BLaER1 (cell line): ENCODE results near the gene AGPAT4.

ENCODE experiments used
- H3K27ac ChIP-seq: shearing (Covaris generic); formaldehyde crosslinking; 2 replicates; pipeline ENCODE4 v1.8.1; 2022
- H3K27me3 ChIP-seq: shearing (Covaris generic); formaldehyde crosslinking; 2 replicates; pipeline ENCODE4 v1.8.1; 2022
- H3K36me3 ChIP-seq: shearing (Covaris generic); formaldehyde crosslinking; 2 replicates; pipeline ENCODE4 v1.8.1; 2022
- H3K4me1 ChIP-seq: shearing (Covaris generic); formaldehyde crosslinking; 2 replicates; pipeline ENCODE4 v1.8.1; 2022
- H3K4me2 ChIP-seq: shearing (Covaris generic); formaldehyde crosslinking; 2 replicates; pipeline ENCODE4 v1.8.1; 2022
- H3K4me3 ChIP-seq: shearing (Covaris generic); formaldehyde crosslinking; 2 replicates; pipeline ENCODE4 v1.8.1; 2022
- H3K9ac ChIP-seq: shearing (Covaris generic); formaldehyde crosslinking; 2 replicates; pipeline ENCODE4 v1.8.1; 2022
- H3K9me3 ChIP-seq: shearing (Covaris generic); formaldehyde crosslinking; 2 replicates; pipeline ENCODE4 v1.8.1; 2022
- H4K20me1 ChIP-seq: shearing (Covaris generic); formaldehyde crosslinking; 2 replicates; pipeline ENCODE4 v1.8.1; 2022
- Cebpa-rat ChIP-seq: shearing (Covaris generic); IDR thresholded peaks from 2 replicates; pipeline ENCODE4 v1.8.1; 2022

Gene AGPAT4

DNA sequence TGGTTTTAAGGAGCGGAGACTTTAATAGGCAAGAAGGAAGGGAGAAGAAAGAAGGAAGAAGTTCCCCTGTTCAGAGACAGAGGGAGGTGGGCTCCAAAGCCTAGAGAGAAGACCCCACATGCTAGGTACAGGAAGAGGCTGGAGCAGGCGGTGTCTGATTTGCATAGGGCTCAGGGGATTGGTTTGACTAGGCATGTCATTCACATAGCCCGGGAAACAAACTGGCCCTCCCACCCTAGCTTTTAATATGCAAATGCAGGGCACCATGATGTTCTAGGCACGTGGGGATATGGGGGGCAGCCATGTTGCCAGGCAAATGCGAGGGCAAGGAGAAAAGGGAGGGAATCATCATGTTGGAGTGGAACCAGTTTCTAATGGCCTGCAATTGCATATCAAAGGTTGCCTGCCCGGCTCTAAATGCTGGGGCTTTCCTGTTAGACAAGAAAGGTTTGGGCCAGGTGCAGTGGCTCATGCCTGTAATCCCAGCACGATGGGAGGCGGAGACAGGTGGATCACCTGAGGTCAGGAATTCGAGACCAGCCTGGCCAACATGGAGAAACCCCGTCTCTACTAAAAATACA is 34.3 kb upstream of the AGPAT4 start:
- no peaks in the 10 kb centered on the region for H3K27me3 ChIP-seq
- H3K27ac ChIP-seq = no peak overlapping the region
- no peak for TF ChIP-seq Cebpa-rat
- H3K9me3 ChIP-seq = no peaks in the 10 kb centered on the region
- H3K4me2 ChIP-seq = no peak overlapping the region
- no peak overlapping the region for H3K4me3 ChIP-seq
- no peak overlapping the region for H3K9ac ChIP-seq
- H3K36me3 ChIP-seq = no peaks in the 10 kb centered on the region
- H4K20me1 ChIP-seq = no peaks in the 10 kb centered on the region
- no peaks in the 10 kb centered on the region for H3K4me1 ChIP-seq

DNA sequence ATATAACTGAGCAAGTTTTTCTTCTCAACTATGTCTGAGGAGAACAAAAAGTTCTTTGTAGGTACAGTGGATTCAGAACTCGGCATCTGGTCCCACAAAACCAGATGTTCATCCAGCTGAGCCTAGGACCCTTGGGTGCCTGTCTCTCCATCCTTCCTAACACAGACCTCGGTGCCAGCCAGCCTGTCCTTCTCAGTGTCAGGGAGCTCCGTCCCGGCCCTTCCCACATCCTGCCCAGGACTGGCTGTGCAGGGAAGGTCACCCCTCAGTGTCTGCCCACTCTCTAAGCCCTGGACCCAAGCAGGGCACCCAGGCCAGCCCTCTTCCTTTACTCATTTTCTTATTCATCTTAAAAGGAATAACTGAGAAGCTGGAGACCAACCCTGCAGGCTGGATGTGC is 32.0 kb upstream of the AGPAT4 start:
- no peak for TF ChIP-seq Cebpa-rat
- no peaks in the 10 kb centered on the region for H4K20me1 ChIP-seq
- H3K4me1 ChIP-seq = no peaks in the 10 kb centered on the region
- no peaks in the 10 kb centered on the region for H3K27me3 ChIP-seq
- H3K27ac ChIP-seq = no peak overlapping the region
- no peak overlapping the region for H3K9ac ChIP-seq
- H3K4me2 ChIP-seq = no peak overlapping the region
- no peaks in the 10 kb centered on the region for H3K36me3 ChIP-seq
- no peaks in the 10 kb centered on the region for H3K9me3 ChIP-seq
- H3K4me3 ChIP-seq = no peak overlapping the region

DNA sequence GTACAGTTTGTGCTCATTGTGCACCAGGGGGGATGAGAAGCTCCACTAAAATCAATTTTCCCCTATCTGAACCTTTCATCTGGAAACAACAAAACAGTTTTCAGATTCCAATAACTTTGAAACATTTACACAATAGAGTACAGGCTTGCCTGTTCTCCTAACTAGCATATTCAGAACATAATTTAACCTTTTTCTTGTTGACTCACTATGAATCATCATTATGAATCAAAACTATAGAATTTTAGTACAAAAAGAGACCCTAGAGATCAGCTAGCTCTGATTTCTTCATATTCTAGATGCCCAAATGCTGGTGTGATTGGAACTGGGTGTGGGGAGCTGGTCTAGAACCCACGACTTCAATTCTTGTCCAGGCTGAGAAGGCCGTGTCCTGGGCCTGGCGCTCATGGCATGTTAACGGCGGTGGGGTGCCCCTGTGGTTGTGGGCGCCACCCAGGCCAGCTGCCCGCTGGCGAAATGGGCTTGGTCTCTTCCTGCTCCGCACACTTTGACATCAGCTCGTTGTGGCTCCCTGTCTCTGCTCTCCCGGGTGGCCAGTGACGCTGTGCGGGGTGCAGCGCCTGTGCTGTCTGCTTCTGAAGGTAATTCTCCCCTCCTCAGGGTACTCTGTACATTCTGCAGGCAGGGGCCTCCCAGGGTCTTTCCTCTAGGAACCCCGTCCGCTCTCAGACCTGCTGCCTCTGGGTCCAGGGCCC is 29.9 kb upstream of the AGPAT4 start:
- no peak overlapping the region for H3K4me2 ChIP-seq
- TF ChIP-seq Cebpa-rat = no peak

DNA sequence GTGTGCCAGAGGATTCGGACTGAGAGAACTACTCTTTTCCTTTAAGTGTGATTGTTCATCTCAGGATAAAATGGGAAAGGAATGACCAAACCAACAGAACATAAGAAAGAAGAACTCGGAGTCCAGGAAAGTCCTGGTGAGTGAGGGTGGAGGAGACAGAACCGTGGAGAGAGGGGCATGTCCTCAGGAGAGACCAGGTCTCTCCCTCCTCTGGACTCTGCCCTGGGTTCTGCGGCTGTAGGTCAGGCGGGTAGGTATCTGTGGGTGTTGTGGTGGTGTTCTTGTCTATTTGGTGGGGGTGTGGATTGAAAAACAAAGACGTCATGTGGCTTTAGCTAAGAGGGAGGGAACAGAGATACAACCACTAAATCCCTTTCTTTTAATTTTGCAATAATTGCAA is 29.1 kb upstream of the AGPAT4 start:
- Histone ChIP-seq H3K4me2 (no peak overlapping the region), H3K4me1 (no peaks in the 10 kb centered on the region), H3K4me3 (no peak overlapping the region), H4K20me1 (no peaks in the 10 kb centered on the region), H3K27me3 (no peaks in the 10 kb centered on the region), H3K27ac (no peak overlapping the region), H3K9ac (no peak overlapping the region), H3K9me3 (peaks cover 13% of the 10 kb centered on the region), H3K36me3 (no peaks in the 10 kb centered on the region)
- no peak for TF ChIP-seq Cebpa-rat

More for the DNA sequence above, 29.9 kb upstream of the AGPAT4 start:
- no peak overlapping the region for H3K27ac ChIP-seq
- H3K9ac ChIP-seq = no peak overlapping the region
- peaks cover 6% of the 10 kb centered on the region for H3K9me3 ChIP-seq
- H3K4me1 ChIP-seq = no peaks in the 10 kb centered on the region
- no peaks in the 10 kb centered on the region for H4K20me1 ChIP-seq
- no peaks in the 10 kb centered on the region for H3K36me3 ChIP-seq
- H3K4me3 ChIP-seq = no peak overlapping the region
- H3K27me3 ChIP-seq = no peaks in the 10 kb centered on the region

DNA sequence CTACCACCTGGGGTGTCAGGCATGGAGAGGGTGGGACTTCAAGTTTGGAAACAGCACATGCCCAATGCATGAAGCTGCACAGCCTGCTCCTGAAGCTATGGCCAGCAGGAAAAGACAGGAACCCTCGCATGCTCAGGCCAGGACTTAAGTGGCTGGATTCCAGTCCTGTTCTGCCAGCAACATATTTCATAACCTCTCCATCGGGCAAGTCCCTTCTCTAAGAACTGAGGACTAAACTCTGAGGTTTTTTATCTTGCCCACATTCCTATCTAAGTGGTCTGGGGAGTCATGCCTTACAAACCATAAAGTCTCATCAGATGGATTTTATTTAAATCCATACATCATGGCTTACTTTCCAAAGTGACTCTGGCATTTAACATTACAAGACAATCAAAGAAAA is 27.5 kb upstream of the AGPAT4 start:
- Histone ChIP-seq H4K20me1 (no peaks in the 10 kb centered on the region), H3K27ac (no peak overlapping the region), H3K36me3 (no peaks in the 10 kb centered on the region)

DNA sequence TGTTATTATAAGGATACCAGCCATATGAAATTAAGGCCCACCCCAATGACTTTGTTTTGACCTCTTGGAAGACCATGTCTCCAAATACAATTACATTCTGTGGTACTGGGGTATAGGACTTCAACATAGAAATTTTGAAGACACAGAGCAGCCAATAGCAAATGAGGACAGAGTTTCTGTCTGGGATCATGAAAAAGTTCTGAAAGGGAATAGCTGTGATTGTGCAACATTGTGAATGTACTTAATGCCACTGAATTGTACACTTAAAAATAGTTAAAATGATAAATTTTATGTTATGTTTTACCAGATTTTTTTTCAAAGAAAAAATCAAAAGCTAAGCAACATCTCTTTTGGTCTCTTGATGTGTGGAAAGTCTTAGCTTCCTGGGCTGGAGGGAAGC is 27.0 kb upstream of the AGPAT4 start:
- no peaks in the 10 kb centered on the region for H3K36me3 ChIP-seq
- H3K9me3 ChIP-seq = peaks cover 22% of the 10 kb centered on the region
- H3K27me3 ChIP-seq = no peaks in the 10 kb centered on the region
- no peak overlapping the region for H3K9ac ChIP-seq
- H3K4me1 ChIP-seq = no peaks in the 10 kb centered on the region
- H4K20me1 ChIP-seq = no peaks in the 10 kb centered on the region
- no peak for TF ChIP-seq Cebpa-rat
- H3K4me3 ChIP-seq = no peak overlapping the region
- H3K4me2 ChIP-seq = no peak overlapping the region
- no peak overlapping the region for H3K27ac ChIP-seq

More for the DNA sequence above, 27.5 kb upstream of the AGPAT4 start:
- Histone ChIP-seq H3K4me3 (no peak overlapping the region), H3K4me2 (no peak overlapping the region), H3K9ac (no peak overlapping the region), H3K9me3 (peaks cover 17% of the 10 kb centered on the region), H3K27me3 (no peaks in the 10 kb centered on the region), H3K4me1 (no peaks in the 10 kb centered on the region)
- no peak for TF ChIP-seq Cebpa-rat

DNA sequence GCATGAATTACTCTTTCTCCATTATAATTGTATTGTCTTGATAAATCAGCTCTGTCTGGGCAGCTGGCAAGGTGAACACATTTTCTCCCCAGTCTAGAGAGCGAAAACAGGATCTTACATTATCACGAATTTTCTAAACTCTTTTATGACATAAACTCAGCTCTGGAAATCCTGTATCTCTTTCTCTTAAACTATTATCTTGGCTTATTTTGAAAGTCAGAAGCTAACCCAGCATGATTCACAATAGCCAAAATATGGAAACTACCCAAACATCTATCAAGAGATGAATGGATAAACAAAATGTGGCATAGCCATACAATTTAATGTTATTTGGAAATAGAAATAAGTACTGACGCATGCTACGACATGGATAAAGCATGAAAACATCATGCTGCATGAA is 25.9 kb upstream of the AGPAT4 start:
- TF ChIP-seq Cebpa-rat = no peak
- Histone ChIP-seq H3K27ac (no peak overlapping the region), H3K9ac (no peak overlapping the region), H3K9me3 (peaks cover 27% of the 10 kb centered on the region), H4K20me1 (no peaks in the 10 kb centered on the region), H3K36me3 (no peaks in the 10 kb centered on the region), H3K4me3 (no peak overlapping the region), H3K4me1 (no peaks in the 10 kb centered on the region), H3K27me3 (no peaks in the 10 kb centered on the region), H3K4me2 (no peak overlapping the region)

DNA sequence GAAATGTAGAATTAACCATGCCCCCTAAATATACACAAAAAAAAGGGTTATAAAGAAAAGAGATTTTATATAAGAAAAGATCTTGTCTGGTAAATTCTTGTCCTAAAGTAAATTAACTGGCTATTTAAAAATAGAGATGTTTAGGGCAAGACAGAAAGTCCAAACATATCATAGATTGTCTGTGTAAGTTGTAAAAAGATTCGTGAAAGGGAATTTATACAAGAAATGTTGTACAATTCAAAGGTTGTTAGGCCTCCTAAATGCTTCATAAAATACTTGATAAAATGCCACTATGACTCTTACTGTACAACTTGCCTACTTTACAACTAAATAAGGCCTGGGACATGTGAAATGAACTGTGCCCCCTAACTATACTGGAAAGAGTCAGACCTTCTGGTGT is 21.9 kb upstream of the AGPAT4 start:
- no peak overlapping the region for H3K4me3 ChIP-seq
- no peak overlapping the region for H3K9ac ChIP-seq
- H3K36me3 ChIP-seq = no peaks in the 10 kb centered on the region
- H3K27ac ChIP-seq = no peak overlapping the region
- H3K9me3 ChIP-seq = peaks cover 27% of the 10 kb centered on the region
- no peak overlapping the region for H3K4me2 ChIP-seq
- no peak for TF ChIP-seq Cebpa-rat
- no peaks in the 10 kb centered on the region for H3K4me1 ChIP-seq
- H4K20me1 ChIP-seq = no peaks in the 10 kb centered on the region
- H3K27me3 ChIP-seq = no peaks in the 10 kb centered on the region

DNA sequence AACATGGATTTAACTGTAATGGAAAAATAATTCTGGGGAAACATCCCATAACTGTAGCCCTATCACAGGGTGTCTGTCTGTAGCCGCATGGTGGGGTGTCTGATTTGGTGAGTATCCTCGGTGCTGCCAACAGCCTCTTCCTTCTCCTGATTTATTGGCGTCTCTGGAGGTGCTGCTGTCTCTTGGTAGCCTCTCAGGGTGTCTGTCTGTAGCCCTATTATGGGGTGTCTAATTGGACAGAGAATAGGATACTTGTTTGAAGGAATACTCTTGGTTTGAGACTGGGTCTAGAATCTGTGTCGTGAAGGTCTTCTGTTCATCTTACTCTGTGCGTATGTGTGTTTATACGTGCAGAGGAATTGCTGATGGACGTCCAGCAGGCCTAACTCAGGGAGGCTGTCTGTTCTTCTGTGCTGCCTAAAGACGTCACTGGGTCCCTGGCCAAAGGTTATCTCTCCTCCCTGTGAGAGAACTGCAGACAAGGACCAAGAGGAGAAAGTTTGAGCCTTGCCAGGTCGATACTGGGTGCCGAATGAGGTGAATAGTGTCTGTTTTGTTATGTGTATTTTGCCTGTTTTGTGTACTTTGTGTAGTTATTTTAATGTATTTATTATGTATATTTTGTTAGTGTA is 18.9 kb upstream of the AGPAT4 start:
- TF ChIP-seq Cebpa-rat = no peak
- peaks cover 12% of the 10 kb centered on the region for H3K9me3 ChIP-seq
- H3K9ac ChIP-seq = no peak overlapping the region
- no peaks in the 10 kb centered on the region for H3K27me3 ChIP-seq
- no peaks in the 10 kb centered on the region for H4K20me1 ChIP-seq
- H3K4me2 ChIP-seq = no peak overlapping the region
- no peaks in the 10 kb centered on the region for H3K36me3 ChIP-seq
- no peak overlapping the region for H3K27ac ChIP-seq
- H3K4me3 ChIP-seq = no peak overlapping the region
- H3K4me1 ChIP-seq = no peaks in the 10 kb centered on the region

DNA sequence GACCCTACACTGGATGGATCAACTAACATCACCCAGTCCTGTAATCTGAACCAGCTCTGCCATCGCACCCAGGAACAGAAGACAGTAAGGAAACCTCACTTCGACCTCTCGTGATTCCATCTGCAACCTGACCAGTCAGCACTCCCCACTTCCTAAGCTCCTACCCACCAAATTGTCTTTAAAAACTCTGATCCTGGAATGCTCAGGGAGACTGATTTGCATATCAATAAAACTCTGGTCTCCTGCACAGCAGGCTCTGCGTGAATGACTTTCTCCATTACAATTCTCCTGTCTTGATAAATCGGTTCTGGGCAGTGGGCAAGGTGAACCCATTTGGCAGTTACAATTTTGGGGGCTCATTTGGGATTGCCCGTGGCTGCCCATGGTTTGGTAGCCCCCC is 18.3 kb upstream of the AGPAT4 start:
- H3K4me3 ChIP-seq = no peak overlapping the region
- H3K36me3 ChIP-seq = no peaks in the 10 kb centered on the region
- H3K4me1 ChIP-seq = no peaks in the 10 kb centered on the region
- H3K27me3 ChIP-seq = no peaks in the 10 kb centered on the region
- H4K20me1 ChIP-seq = no peaks in the 10 kb centered on the region
- H3K27ac ChIP-seq = no peak overlapping the region
- no peak overlapping the region for H3K4me2 ChIP-seq
- H3K9me3 ChIP-seq = peaks cover 11% of the 10 kb centered on the region
- no peak overlapping the region for H3K9ac ChIP-seq
- no peak for TF ChIP-seq Cebpa-rat
